HG02943 (cell line): Measurements from ENCODE around the gene UNC5CL.
"Not testable (repeated sequence)": the region's sequence is repeated elsewhere in the genome, so short reads cannot be mapped to it uniquely, and the experiment has no call there.

Experiments used
- ATAC-seq: cut with Tn5 transposase; IDR thresholded peaks from one replicate; pipeline ENCODE4 v1.9.1; 2021; ENCODE audit warnings: mild to moderate bottlenecking, low read depth, moderate library complexity; ENCODE audit not compliant: unreplicated experiment

Gene UNC5CL

GRCh38 chr6:41042226-41043055, 3.4 kb upstream of the UNC5CL start, which contains the start of gene TSPO2:
TSPO2 (plus strand) TSS chr6:41042467; CDS start chr6:41042986, 519 bp downstream.
- ATAC-seq: no peak

GRCh38 chr6:41040940-41041536, 2.0 kb upstream of the UNC5CL start:
- ATAC-seq: no peak

GRCh38 chr6:41040101-41040939, 1.3 kb upstream of the UNC5CL start:
- peak; percentile 53 for ATAC-seq

GRCh38 chr6:41038205-41038604, 816 bp downstream of the UNC5CL start:
- no peak for ATAC-seq

GRCh38 chr6:41037107-41037900, 1.7 kb downstream of the UNC5CL start:
- ATAC-seq: no peak

GRCh38 chr6:41036601-41037000, 2.4 kb downstream of the UNC5CL start:
- ATAC-seq: no peak

GRCh38 chr6:41036186-41036585, 2.8 kb downstream of the UNC5CL start:
- no peak for ATAC-seq

- ATAC-seq: no peak
These were observed 5.2 kb downstream of the UNC5CL start for GRCh38 chr6:41033776-41034175.

GRCh38 chr6:41032830-41033229, 6.2 kb downstream of the UNC5CL start:
- no peak for ATAC-seq

GRCh38 chr6:41028561-41029412, 10.2 kb downstream of the UNC5CL start:
- peak; percentile 34 for ATAC-seq

- peak; percentile 74 for ATAC-seq
These were observed 11.0 kb downstream of the UNC5CL start for GRCh38 chr6:41027799-41028560.

- ATAC-seq: no peak
These were observed 11.8 kb downstream of the UNC5CL start for GRCh38 chr6:41027241-41027640.

- no peak for ATAC-seq
These were observed 13.0 kb downstream of the UNC5CL start for GRCh38 chr6:41025966-41026530.

GRCh38 chr6:41023114-41023513, 15.9 kb downstream of the UNC5CL start:
- ATAC-seq: no peak

GRCh38 chr6:41022294-41022693, 16.7 kb downstream of the UNC5CL start:
- no peak for ATAC-seq

GRCh38 chr6:41021832-41022231, 17.2 kb downstream of the UNC5CL start:
- ATAC-seq: no peak

GRCh38 chr6:41017663-41018062, 21.4 kb downstream of the UNC5CL start:
- ATAC-seq: no peak

- ATAC-seq: not testable (repeated sequence)
These were observed 23.2 kb downstream of the UNC5CL start for GRCh38 chr6:41015860-41016259.
